Natural killer cell (primary cell): ENCODE measurements around the gene PCDHA7. TPM values are rescaled to one million over a fixed set of nuclear protein-coding genes. Genes with fewer than 3 reads are reported as not detected.

Experiments
- ATAC-seq, 3 donors: fragments of 150-1000 bp in 2 of 3; fragments of 200-7000 bp in 1 of 3; cut with Tn5 transposase; 1 replicate in 1 of 3; 2 replicates in 2 of 3; pipeline ENCODE4 v1.10.0; 2021; ENCODE audit warnings: mild to moderate bottlenecking in 2 of 3, moderate library complexity in 2 of 3
- DNase-seq, 2 donors: peaks; one replicate each; pipeline versions ENCODE4 v3.0.0 to v3.0.0-alpha.2; 2013 to 2021; ENCODE audit warnings: mixed read lengths in 1 of 2
- H3K27ac ChIP-seq: one replicate; pipeline ENCODE4 v1.5.1; 2013; ENCODE audit warnings: mild to moderate bottlenecking, low read length
- H3K27me3 ChIP-seq: one replicate; pipeline ENCODE4 v1.6.1; 2013; ENCODE audit warnings: low read length; ENCODE audit not compliant: control insufficient read depth, insufficient read depth
- H3K36me3 ChIP-seq: one replicate; pipeline ENCODE4 v1.6.1; 2013; ENCODE audit warnings: low read length; ENCODE audit not compliant: control insufficient read depth, insufficient read depth
- H3K4me1 ChIP-seq: one replicate; pipeline ENCODE4 v1.6.1; 2013; ENCODE audit warnings: low read length; ENCODE audit not compliant: control insufficient read depth, insufficient read depth
- H3K4me3 ChIP-seq: one replicate; pipeline ENCODE4 v1.5.1; 2013; ENCODE audit warnings: low read length
- H3K9me3 ChIP-seq: one replicate; pipeline ENCODE4 v1.6.1; 2013; ENCODE audit warnings: low read length; ENCODE audit not compliant: control insufficient read depth, insufficient read depth
- H3K27ac Mint-ChIP-seq, 2 donors: one replicate each; pipeline ENCODE4 v1.8.0; 2022; ENCODE audit warnings: mild to moderate bottlenecking in 2 of 2, mixed read lengths in 2 of 2, moderate library complexity in 1 of 2
- H3K27me3 Mint-ChIP-seq, 2 donors: one replicate each; pipeline ENCODE4 v1.8.0; 2022; ENCODE audit warnings: low read depth in 2 of 2, mixed read lengths in 2 of 2
- H3K36me3 Mint-ChIP-seq: one replicate; pipeline ENCODE4 v1.8.0; 2022; ENCODE audit warnings: mixed read lengths
- H3K4me1 Mint-ChIP-seq, 2 donors: one replicate each; pipeline ENCODE4 v1.8.0; 2022; ENCODE audit warnings: mixed read lengths in 2 of 2
- H3K4me3 Mint-ChIP-seq: one replicate; pipeline ENCODE4 v1.8.0; 2022; ENCODE audit warnings: mild to moderate bottlenecking, moderate library complexity, mixed read lengths
- H3K9me3 Mint-ChIP-seq, 2 donors: one replicate each; pipeline ENCODE4 v1.8.0; 2022; ENCODE audit warnings: mixed read lengths in 2 of 2
- WGBS: methylation state at CpG from one replicate; pipeline ENCODE4 v1.1.7; 2013; ENCODE audit warnings: missing lambda C conversion rate; ENCODE audit not compliant: insufficient coverage; 5-methylcytosine and 5-hydroxymethylcytosine counted together
- intact Hi-C: fragments of 100-400 bp; cut with micrococcal nuclease; formaldehyde crosslinking; loops from one replicate; pipeline ENCODE4 v1.14.2; 2022
- total RNA-seq, 4 donors: library from RNA; stranded (reverse); fragments of 120-200 nt in 1 of 4; gene quantifications; one replicate each; pipeline versions ENCODE4 v1.2.3 to v1.2.4, GENCODE V29; 2013 to 2022
- TF ChIP-seq, protein P1 (sequence below): fragments of 200-600 bp; IDR thresholded peaks from one replicate; pipeline ENCODE4 v1.8.0; 2022; ENCODE audit warnings: antibody characterized with exemption

The PCDHA7 gene
- total RNA-seq, 3 donors from 2014 or later (not counting 1 experiment from before 2014, with no cell fraction given): not detected

GRCh38 chr5:140862441-140863295, 28.6 kb downstream of the PCDHA7 start:
- Histone ChIP-seq H3K27me3 (no peaks in the 10 kb centered on the region), H3K4me3 (no peak overlapping the region), H3K27ac (no peak overlapping the region), H3K9me3 (peaks cover 19% of the 10 kb centered on the region), H3K36me3 (no peaks in the 10 kb centered on the region), H3K4me1 (no peaks in the 10 kb centered on the region)
- 50% methylated on average over 76 of the region's 76 CpGs for WGBS
- TF ChIP-seq, protein P1, sequence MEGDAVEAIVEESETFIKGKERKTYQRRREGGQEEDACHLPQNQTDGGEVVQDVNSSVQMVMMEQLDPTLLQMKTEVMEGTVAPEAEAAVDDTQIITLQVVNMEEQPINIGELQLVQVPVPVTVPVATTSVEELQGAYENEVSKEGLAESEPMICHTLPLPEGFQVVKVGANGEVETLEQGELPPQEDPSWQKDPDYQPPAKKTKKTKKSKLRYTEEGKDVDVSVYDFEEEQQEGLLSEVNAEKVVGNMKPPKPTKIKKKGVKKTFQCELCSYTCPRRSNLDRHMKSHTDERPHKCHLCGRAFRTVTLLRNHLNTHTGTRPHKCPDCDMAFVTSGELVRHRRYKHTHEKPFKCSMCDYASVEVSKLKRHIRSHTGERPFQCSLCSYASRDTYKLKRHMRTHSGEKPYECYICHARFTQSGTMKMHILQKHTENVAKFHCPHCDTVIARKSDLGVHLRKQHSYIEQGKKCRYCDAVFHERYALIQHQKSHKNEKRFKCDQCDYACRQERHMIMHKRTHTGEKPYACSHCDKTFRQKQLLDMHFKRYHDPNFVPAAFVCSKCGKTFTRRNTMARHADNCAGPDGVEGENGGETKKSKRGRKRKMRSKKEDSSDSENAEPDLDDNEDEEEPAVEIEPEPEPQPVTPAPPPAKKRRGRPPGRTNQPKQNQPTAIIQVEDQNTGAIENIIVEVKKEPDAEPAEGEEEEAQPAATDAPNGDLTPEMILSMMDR: no peak
- DNase-seq (no peak), ATAC-seq (no peak)
- no peaks in the 10 kb centered on the region for H3K27me3 Mint-ChIP-seq
- no peak overlapping the region for H3K4me3 Mint-ChIP-seq
- H3K9me3 Mint-ChIP-seq: peaks cover 4 to 6% of the 10 kb centered on the region in 2 donors
- H3K36me3 Mint-ChIP-seq: peaks cover 6% of the 10 kb centered on the region
- no peak overlapping the region for H3K27ac Mint-ChIP-seq
- intact Hi-C loops: no loop called here
- H3K4me1 Mint-ChIP-seq: no peaks in the 10 kb centered on the region

GRCh38 chr5:140868721-140869554, 34.9 kb downstream of the PCDHA7 start, which contains the start of gene PCDHA11:
Gene PCDHA11 (plus strand): TSS chr5:140868957. CDS start chr5:140869104, 147 bp downstream.
- intact Hi-C loops: no loop called here
- H3K4me1 ChIP-seq: no peaks in the 10 kb centered on the region

GRCh38 chr5:140869555-140869886, 35.5 kb downstream of the PCDHA7 start:
- Mint-ChIP-seq H3K4me3 (no peak overlapping the region), H3K36me3 (peaks cover 2% of the 10 kb centered on the region), H3K4me1 (no peaks in the 10 kb centered on the region)

More at GRCh38 chr5:140868721-140869554, 34.9 kb downstream of the PCDHA7 start, which contains the start of gene PCDHA11:
- peaks cover 4 to 7% of the 10 kb centered on the region in 2 donors for H3K9me3 Mint-ChIP-seq
- peaks cover 6% of the 10 kb centered on the region for H3K36me3 Mint-ChIP-seq
- peaks cover 0 to 3% of the 10 kb centered on the region in 2 donors for H3K27me3 Mint-ChIP-seq
- Histone ChIP-seq H3K27me3 (peaks cover 4% of the 10 kb centered on the region), H3K9me3 (peaks cover 9% of the 10 kb centered on the region), H3K4me3 (no peak within 1 kb of the TSS), H3K36me3 (no peaks in the 10 kb centered on the region), H3K27ac (no peak within 1 kb of the TSS)
- WGBS: 26% methylated on average over 39 of the region's 41 CpGs
- TF ChIP-seq, protein P1: no peak
- no peak within 1 kb of the TSS for H3K27ac Mint-ChIP-seq
- ATAC-seq (no peak), DNase-seq (no peak)
- H3K4me1 Mint-ChIP-seq: no peaks in the 10 kb centered on the region
- no peak within 1 kb of the TSS for H3K4me3 Mint-ChIP-seq

More at GRCh38 chr5:140869555-140869886, 35.5 kb downstream of the PCDHA7 start:
- peaks cover 2 to 4% of the 10 kb centered on the region in 2 donors for H3K9me3 Mint-ChIP-seq
- DNase-seq (no peak), ATAC-seq (no peak)
- H3K4me1 ChIP-seq: no peaks in the 10 kb centered on the region
- intact Hi-C loops: no loop called here
- 53% methylated on average over 5 of the region's 5 CpGs for WGBS
- peaks cover 4% of the 10 kb centered on the region for H3K27me3 ChIP-seq
- no peaks in the 10 kb centered on the region for H3K36me3 ChIP-seq
- H3K4me3 ChIP-seq: no peak overlapping the region
- H3K27me3 Mint-ChIP-seq: peaks cover 0 to 3% of the 10 kb centered on the region in 2 donors
- H3K9me3 ChIP-seq: peaks cover 9% of the 10 kb centered on the region
- H3K27ac ChIP-seq: no peak overlapping the region
- TF ChIP-seq, protein P1: no peak
- no peak overlapping the region for H3K27ac Mint-ChIP-seq
